GM12874 (cell line): ENCODE measurements around the gene NFASC.

Experiments
- TF ChIP-seq, protein P1 (sequence below): IDR thresholded peaks from 2 replicates; pipeline ENCODE4 v1.5.1; 2011; ENCODE audit warnings: low read depth, mild to moderate bottlenecking, control low read depth, low read length, moderate library complexity; ENCODE audit not compliant: insufficient read depth

NFASC gene

GRCh38 chr1:205071028-205071409 is 200.4 kb downstream of the NFASC start:
- TF ChIP-seq, protein P1, sequence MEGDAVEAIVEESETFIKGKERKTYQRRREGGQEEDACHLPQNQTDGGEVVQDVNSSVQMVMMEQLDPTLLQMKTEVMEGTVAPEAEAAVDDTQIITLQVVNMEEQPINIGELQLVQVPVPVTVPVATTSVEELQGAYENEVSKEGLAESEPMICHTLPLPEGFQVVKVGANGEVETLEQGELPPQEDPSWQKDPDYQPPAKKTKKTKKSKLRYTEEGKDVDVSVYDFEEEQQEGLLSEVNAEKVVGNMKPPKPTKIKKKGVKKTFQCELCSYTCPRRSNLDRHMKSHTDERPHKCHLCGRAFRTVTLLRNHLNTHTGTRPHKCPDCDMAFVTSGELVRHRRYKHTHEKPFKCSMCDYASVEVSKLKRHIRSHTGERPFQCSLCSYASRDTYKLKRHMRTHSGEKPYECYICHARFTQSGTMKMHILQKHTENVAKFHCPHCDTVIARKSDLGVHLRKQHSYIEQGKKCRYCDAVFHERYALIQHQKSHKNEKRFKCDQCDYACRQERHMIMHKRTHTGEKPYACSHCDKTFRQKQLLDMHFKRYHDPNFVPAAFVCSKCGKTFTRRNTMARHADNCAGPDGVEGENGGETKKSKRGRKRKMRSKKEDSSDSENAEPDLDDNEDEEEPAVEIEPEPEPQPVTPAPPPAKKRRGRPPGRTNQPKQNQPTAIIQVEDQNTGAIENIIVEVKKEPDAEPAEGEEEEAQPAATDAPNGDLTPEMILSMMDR, result no peak

GRCh38 chr1:205071801-205072200 is 201.1 kb downstream of the NFASC start:
- TF ChIP-seq, protein P1, result no peak

DNA sequence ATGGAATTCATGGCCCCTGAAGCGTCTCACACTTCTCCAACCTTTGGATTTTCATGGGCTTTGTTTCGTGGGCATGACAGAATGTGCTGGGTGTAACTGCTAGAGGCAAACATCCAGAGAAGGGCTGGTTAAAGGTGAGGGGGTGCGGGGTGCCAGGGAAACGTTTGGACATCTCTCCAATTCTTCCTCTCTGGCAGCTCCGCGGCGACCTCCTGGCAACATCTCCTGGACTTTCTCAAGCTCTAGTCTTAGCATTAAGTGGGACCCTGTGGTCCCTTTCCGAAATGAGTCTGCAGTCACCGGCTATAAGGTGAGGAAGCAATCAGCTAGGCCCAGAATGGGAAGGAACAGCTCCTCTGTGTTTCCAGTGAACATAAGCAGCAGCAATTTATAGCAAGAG is 201.6 kb downstream of the NFASC start:
- TF ChIP-seq, protein P1, result no peak
